GM12878 (cell line): Measurements from ENCODE around the gene CCN6. TPM values are rescaled to one million over a fixed set of nuclear protein-coding genes. Genes with fewer than 3 reads are reported as not detected.

Source experiments
- ATAC-seq: fragments of 200-7000 bp; cut with Tn5 transposase; 3 replicates; pipeline ENCODE4 v1.9.1; 2020; ENCODE audit warnings: mild to moderate bottlenecking, moderate library complexity
- BruUV-seq: library from RNA; stranded (reverse); fragments of 400-500 nt; replicated peaks from 2 replicates; lab custom pipeline; 2021; lab: Mats Ljungman, UMichigan
- CTCF ChIA-PET: fragments of 300-600 bp; sonication (Branson Sonifier 250); formaldehyde crosslinking; extraction: SDS; loops from one replicate; lab custom pipeline; 2021; ENCODE audit warnings: inconsistent platforms; lab: Yijun Ruan, JAX
- POLR2A ChIA-PET: fragments of 350-600 bp; formaldehyde crosslinking; extraction: SDS; loops from one replicate; lab custom pipeline; 2021; ENCODE audit warnings: inconsistent platforms; lab: Charles Lee
- RAD21 ChIA-PET: fragments of 300-600 bp; sonication (Branson Sonifier 250); formaldehyde crosslinking; loops from one replicate; lab custom pipeline; 2023; ENCODE audit warnings: antibody characterized with exemption; ENCODE audit not compliant: unreplicated experiment; lab: Charles Lee
- SMC1A ChIA-PET: fragments of 300-600 bp; sonication (Branson Sonifier 250); formaldehyde crosslinking; loops from one replicate; lab custom pipeline; 2023; ENCODE audit not compliant: unreplicated experiment, uncharacterized antibody; lab: Charles Lee
- DNase-seq: peaks from one replicate; pipeline ENCODE4 v3.0.0-alpha.2; 2011; ENCODE audit warnings: low read depth, low spot score
- FAIRE-seq: peaks from 3 replicates; lab custom pipeline; 2011; peaks lifted over from hg19 to GRCh38; lab: Jason Lieb, UNC
- H2AFZ ChIP-seq: 2 replicates; pipeline ENCODE4 v1.6.0; 2011; ENCODE audit warnings: low read depth, low read length, control low read depth; ENCODE audit not compliant: control insufficient read depth
- H3K27ac ChIP-seq: 2 replicates; pipeline ENCODE4 v1.5.1; 2011; ENCODE audit warnings: control low read depth; ENCODE audit not compliant: control insufficient read depth, insufficient read depth
- H3K27me3 ChIP-seq, 2 experiments: replicated peaks in 1 of 2; 2 replicates each; pipeline versions ENCODE4 v1.6.0 to v1.6.1; 2011; ENCODE audit warnings: low read length in 1 of 2; ENCODE audit not compliant: control insufficient read depth in 2 of 2, insufficient read depth in 2 of 2
- H3K36me3 ChIP-seq, 2 experiments: 2 replicates each; pipeline ENCODE4 v1.5.1; 2011; ENCODE audit warnings: low read length in 1 of 2; ENCODE audit not compliant: control insufficient read depth in 2 of 2, insufficient read depth in 2 of 2
- H3K4me1 ChIP-seq: 2 replicates; pipeline ENCODE4 v1.6.1; 2011; ENCODE audit warnings: mild to moderate bottlenecking, low read length, moderate library complexity, mixed read lengths; ENCODE audit not compliant: control insufficient read depth, insufficient read depth
- H3K4me2 ChIP-seq: 2 replicates; pipeline ENCODE4 v1.6.0; 2011; ENCODE audit warnings: control low read depth; ENCODE audit not compliant: control insufficient read depth, insufficient read depth
- H3K4me3 ChIP-seq: fragments of 200-600 bp; sonication (generic); 2 replicates; pipeline ENCODE4 v1.5.1; 2016
- H3K79me2 ChIP-seq: 2 replicates; pipeline ENCODE4 v1.6.0; 2011; ENCODE audit warnings: low read length; ENCODE audit not compliant: control insufficient read depth, insufficient read depth
- H3K9ac ChIP-seq: 2 replicates; pipeline ENCODE4 v1.8.0; 2011; ENCODE audit warnings: low read length, control low read depth, mixed read lengths; ENCODE audit not compliant: control insufficient read depth, insufficient read depth
- H3K9me3 ChIP-seq: replicated peaks from 3 replicates; pipeline ENCODE4 v1.5.1; 2011; ENCODE audit warnings: mild to moderate bottlenecking, low read length; ENCODE audit not compliant: control insufficient read depth, insufficient read depth
- H4K20me1 ChIP-seq: 2 replicates; pipeline ENCODE4 v1.6.0; 2011; ENCODE audit not compliant: control insufficient read depth, insufficient read depth
- FOXK2 ChIP-seq: fragments of 450-650 bp; IDR thresholded peaks from 2 replicates; pipeline ENCODE4 v1.6.1; 2017; ENCODE audit warnings: mild to moderate bottlenecking, moderate library complexity
- HDAC2 ChIP-seq: fragments of 200-600 bp; sonication (generic); IDR thresholded peaks from 2 replicates; pipeline ENCODE4 v1.6.1; 2017
- JUND ChIP-seq: IDR thresholded peaks from 2 replicates; pipeline ENCODE4 v1.6.1; 2012; ENCODE audit warnings: low read depth, mild to moderate bottlenecking, low read length, improper control_type of control experiment, moderate library complexity
- PAX5 ChIP-seq: IDR thresholded peaks from 2 replicates; pipeline ENCODE4 v1.6.1; 2011; ENCODE audit warnings: low read depth, low read length, borderline replicate concordance
- PAX8 ChIP-seq: fragments of 450-650 bp; IDR thresholded peaks from 2 replicates; pipeline ENCODE4 v1.6.1; 2017; ENCODE audit warnings: mild to moderate bottlenecking, moderate library complexity
- POU2F2 ChIP-seq: IDR thresholded peaks from 3 replicates; pipeline ENCODE4 v1.6.1; 2011; ENCODE audit warnings: low read depth, mild to moderate bottlenecking, low read length, borderline replicate concordance
- RB1 ChIP-seq: fragments of 450-650 bp; formaldehyde crosslinking; IDR thresholded peaks from 2 replicates; pipeline ENCODE4 v1.6.1; 2017; ENCODE audit warnings: mild to moderate bottlenecking, borderline replicate concordance
- SMAD5 ChIP-seq: IDR thresholded peaks from 2 replicates; pipeline ENCODE4 v1.6.1; 2016; ENCODE audit warnings: antibody characterized with exemption, low read depth
- SREBF1 ChIP-seq: IDR thresholded peaks from 2 replicates; pipeline ENCODE4 v1.6.1; 2012; ENCODE audit warnings: mild to moderate bottlenecking, low read length
- YBX1 ChIP-seq: fragments of 450-650 bp; IDR thresholded peaks from 2 replicates; pipeline ENCODE4 v1.6.1; 2016; ENCODE audit warnings: antibody characterized with exemption
- ZNF384 ChIP-seq: IDR thresholded peaks from 2 replicates; pipeline ENCODE4 v1.6.1; 2012; ENCODE audit warnings: low read depth, mild to moderate bottlenecking, low read length, improper control_type of control experiment, borderline replicate concordance
- WGBS: methylation state at CpG from one replicate; pipeline ENCODE4 v1.1.6; 2016; ENCODE audit warnings: low lambda C conversion rate; ENCODE audit not compliant: insufficient replicate concordance, insufficient coverage; ENCODE audit errors: missing lambda C conversion rate; 5-methylcytosine and 5-hydroxymethylcytosine counted together
- in situ Hi-C: fragments of 300-500 bp; cut with MboI; formaldehyde crosslinking; loops from 9 replicates; pipeline ENCODE4 v1.14.3; 2018; ENCODE audit warnings: mixed read lengths
- intact Hi-C: fragments of 100-400 bp; cut with micrococcal nuclease; formaldehyde crosslinking; loops from one replicate; pipeline ENCODE4 v1.14.2; 2022; ENCODE audit not compliant: unreplicated experiment
- polyA plus RNA-seq, 11 experiments: library from polyadenylated mRNA; depleted of rRNA in 4 of 11; unstranded in 6 of 11; stranded (reverse) in 5 of 11; fragments of >200 nt; fragmentation: Nextera tagmentation in 4 of 11; fragmentation: Illumina TruSeq in 1 of 11; extraction: Ambion mirVana in 4 of 11; extraction: Trizol in 1 of 11; gene quantifications; 1 replicate in 1 of 11; 2 replicates in 10 of 11; pipeline versions ENCODE4 v1.2.1 to v1.2.3, GENCODE V29; 2011 to 2016; ENCODE audit warnings: inconsistent platforms in 2 of 11, missing spikeins in 2 of 11, low read depth in 1 of 11
- total RNA-seq, 4 experiments: library from RNA; depleted of rRNA in 3 of 4; stranded (reverse); fragments of >200 nt in 3 of 4; fragmentation: Illumina TruSeq in 1 of 4; extraction: Trizol in 1 of 4; gene quantifications; 2 replicates each; pipeline versions ENCODE4 v1.2.1 to v1.2.3, GENCODE V29; 2013 to 2021
- TF ChIP-seq, protein P1 (sequence below): fragments of 150-350 bp; IDR thresholded peaks from 2 replicates; pipeline ENCODE4 v1.6.1; 2016; ENCODE audit warnings: low read depth, low read length
- TF ChIP-seq, protein P2 (sequence below): fragments of 150-350 bp; IDR thresholded peaks from 2 replicates; pipeline ENCODE4 v1.6.1; 2014; ENCODE audit warnings: mild to moderate bottlenecking, low read depth, low read length

CCN6 gene
- total and polyA plus RNA-seq, 10 of the 15 experiments (the other 5 are each of a cell fraction or from before 2014, with no cell fraction given) = 0.05 to 0.24 (median 0.19) TPM; not detected in 5

DNA sequence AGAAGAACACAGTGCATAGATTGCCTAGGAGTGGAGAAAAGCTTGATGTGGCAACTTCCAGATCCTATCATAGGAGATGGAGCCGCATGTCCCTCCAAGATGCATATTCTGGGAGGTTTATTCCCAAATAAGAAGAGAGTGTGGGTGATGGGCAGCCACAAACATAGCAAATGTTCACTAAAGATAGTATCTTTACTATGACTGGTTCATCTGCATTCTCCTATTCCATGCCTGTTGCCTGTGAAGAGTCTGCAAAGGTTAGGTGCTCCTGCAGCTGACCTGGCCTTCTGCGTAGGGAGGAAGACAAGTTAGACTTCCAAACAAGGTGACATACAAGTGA is 14.5 kb upstream of the CCN6 start:
- H3K4me1 ChIP-seq = no peaks in the 10 kb centered on the region
- H3K4me3 ChIP-seq = no peak overlapping the region
- H3K9ac ChIP-seq = no peak overlapping the region
- ATAC-seq = no peak
- no peaks in the 10 kb centered on the region for H3K9me3 ChIP-seq
- no peak for FAIRE-seq
- H3K79me2 ChIP-seq = no peaks in the 10 kb centered on the region
- ChIA-PET RAD21 (no interaction called here), POLR2A (interaction anchor here (0.9 kb wide), 1 partner anchor 780 kb away, joined by 3 read pairs; a partner anchor contains a TSS), SMC1A (interaction anchor here (0.7 to 6.6 kb wide), 8 partner anchors 9 to 329 kb away, joined by 3 to 53 read pairs (median 3); no protein-coding TSS in a partner anchor), CTCF (interaction anchor here (1.0 to 9.4 kb wide), 8 partner anchors 11 to 780 kb away, joined by 3 to 96 read pairs (median 34); a partner anchor contains a TSS)
- TF ChIP-seq SMAD5 (no peak), PAX8 (no peak), FOXK2 (no peak), JUND (no peak), RB1 (no peak), HDAC2 (no peak), YBX1 (no peak), PAX5 (no peak), SREBF1 (no peak), POU2F2 (no peak), ZNF384 (no peak)
- TF ChIP-seq, protein P1, sequence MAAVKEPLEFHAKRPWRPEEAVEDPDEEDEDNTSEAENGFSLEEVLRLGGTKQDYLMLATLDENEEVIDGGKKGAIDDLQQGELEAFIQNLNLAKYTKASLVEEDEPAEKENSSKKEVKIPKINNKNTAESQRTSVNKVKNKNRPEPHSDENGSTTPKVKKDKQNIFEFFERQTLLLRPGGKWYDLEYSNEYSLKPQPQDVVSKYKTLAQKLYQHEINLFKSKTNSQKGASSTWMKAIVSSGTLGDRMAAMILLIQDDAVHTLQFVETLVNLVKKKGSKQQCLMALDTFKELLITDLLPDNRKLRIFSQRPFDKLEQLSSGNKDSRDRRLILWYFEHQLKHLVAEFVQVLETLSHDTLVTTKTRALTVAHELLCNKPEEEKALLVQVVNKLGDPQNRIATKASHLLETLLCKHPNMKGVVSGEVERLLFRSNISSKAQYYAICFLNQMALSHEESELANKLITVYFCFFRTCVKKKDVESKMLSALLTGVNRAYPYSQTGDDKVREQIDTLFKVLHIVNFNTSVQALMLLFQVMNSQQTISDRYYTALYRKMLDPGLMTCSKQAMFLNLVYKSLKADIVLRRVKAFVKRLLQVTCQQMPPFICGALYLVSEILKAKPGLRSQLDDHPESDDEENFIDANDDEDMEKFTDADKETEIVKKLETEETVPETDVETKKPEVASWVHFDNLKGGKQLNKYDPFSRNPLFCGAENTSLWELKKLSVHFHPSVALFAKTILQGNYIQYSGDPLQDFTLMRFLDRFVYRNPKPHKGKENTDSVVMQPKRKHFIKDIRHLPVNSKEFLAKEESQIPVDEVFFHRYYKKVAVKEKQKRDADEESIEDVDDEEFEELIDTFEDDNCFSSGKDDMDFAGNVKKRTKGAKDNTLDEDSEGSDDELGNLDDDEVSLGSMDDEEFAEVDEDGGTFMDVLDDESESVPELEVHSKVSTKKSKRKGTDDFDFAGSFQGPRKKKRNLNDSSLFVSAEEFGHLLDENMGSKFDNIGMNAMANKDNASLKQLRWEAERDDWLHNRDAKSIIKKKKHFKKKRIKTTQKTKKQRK = no peak
- TF ChIP-seq, protein P2, sequence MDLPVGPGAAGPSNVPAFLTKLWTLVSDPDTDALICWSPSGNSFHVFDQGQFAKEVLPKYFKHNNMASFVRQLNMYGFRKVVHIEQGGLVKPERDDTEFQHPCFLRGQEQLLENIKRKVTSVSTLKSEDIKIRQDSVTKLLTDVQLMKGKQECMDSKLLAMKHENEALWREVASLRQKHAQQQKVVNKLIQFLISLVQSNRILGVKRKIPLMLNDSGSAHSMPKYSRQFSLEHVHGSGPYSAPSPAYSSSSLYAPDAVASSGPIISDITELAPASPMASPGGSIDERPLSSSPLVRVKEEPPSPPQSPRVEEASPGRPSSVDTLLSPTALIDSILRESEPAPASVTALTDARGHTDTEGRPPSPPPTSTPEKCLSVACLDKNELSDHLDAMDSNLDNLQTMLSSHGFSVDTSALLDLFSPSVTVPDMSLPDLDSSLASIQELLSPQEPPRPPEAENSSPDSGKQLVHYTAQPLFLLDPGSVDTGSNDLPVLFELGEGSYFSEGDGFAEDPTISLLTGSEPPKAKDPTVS = no peak
- H3K4me2 ChIP-seq = no peak overlapping the region
- H3K27ac ChIP-seq = no peak overlapping the region
- no peaks in the 10 kb centered on the region for H3K36me3 ChIP-seq
- in situ Hi-C loops (no loop called here), intact Hi-C loops (no loop called here)
- DNase-seq = no peak
- no peaks in the 10 kb centered on the region for H3K27me3 ChIP-seq
- no peak overlapping the region for H2AFZ ChIP-seq
- WGBS = 42% methylated on average over 2 of the region's 2 CpGs
- no peaks in the 10 kb centered on the region for H4K20me1 ChIP-seq
- no TSS peak for BruUV-seq
